SU-DHL-6 (cell line): ENCODE results near the gene FOCAD.

Experiments used
- CTCF ChIP-seq: fragments of 200-600 bp; sonication (generic); IDR thresholded peaks from one replicate; pipeline ENCODE4 v1.5.1; 2017; ENCODE audit warnings: antibody characterized with exemption, mild to moderate bottlenecking, low read length, moderate library complexity; ENCODE audit not compliant: insufficient read depth, poor library complexity, severe bottlenecking
- EZH2phosphoT487 ChIP-seq: fragments of 200-600 bp; sonication (generic), shearing (Covaris generic); conservative IDR thresholded peaks from 2 replicates; pipeline ENCODE4 v1.6.1; 2018; ENCODE audit warnings: mild to moderate bottlenecking, antibody characterized with exemption, low read length, moderate library complexity, mixed read lengths

GRCh38 chr9:20880271-20880670 lies 196.2 kb downstream of the FOCAD start:
- TF ChIP-seq CTCF (no peak), EZH2phosphoT487 (no peak)
